HEK293T (cell line): ENCODE results near the gene VAMP2.

Experiments
- CTCF ChIA-PET: fragments of 350-600 bp; formaldehyde crosslinking; extraction: SDS; loops from one replicate; lab custom pipeline; 2021; ENCODE audit warnings: antibody characterized with exemption, inconsistent platforms; lab: Yijun Ruan, JAX
- POLR2A ChIA-PET: fragments of 350-600 bp; formaldehyde crosslinking; extraction: SDS; loops from one replicate; lab custom pipeline; 2020; ENCODE audit warnings: antibody characterized with exemption, inconsistent platforms; lab: Yijun Ruan, JAX
- DNase-seq: peaks from one replicate; pipeline ENCODE4 v3.0.0; 2012; ENCODE audit warnings: mixed read lengths; ENCODE audit errors: extremely low spot score
- ARNT ChIP-seq: fragments of 450-650 bp; IDR thresholded peaks from 2 replicates; pipeline ENCODE4 v1.6.1; 2017; ENCODE audit warnings: mild to moderate bottlenecking
- BHLHE40 ChIP-seq: fragments of 450-650 bp; IDR thresholded peaks from 2 replicates; pipeline ENCODE4 v1.6.1; 2016; ENCODE audit warnings: mild to moderate bottlenecking, moderate library complexity, borderline replicate concordance
- CTBP1 ChIP-seq: fragments of 450-650 bp; IDR thresholded peaks from 2 replicates; pipeline ENCODE4 v1.6.1; 2016; ENCODE audit warnings: borderline replicate concordance
- ELF4 ChIP-seq: fragments of 450-650 bp; IDR thresholded peaks from 2 replicates; pipeline ENCODE4 v1.6.1; 2017; ENCODE audit warnings: antibody characterized with exemption
- FOXA1 ChIP-seq: fragments of 450-650 bp; IDR thresholded peaks from 2 replicates; pipeline ENCODE4 v1.6.1; 2016; ENCODE audit warnings: mild to moderate bottlenecking
- FOXK2 ChIP-seq: fragments of 450-650 bp; IDR thresholded peaks from 2 replicates; pipeline ENCODE4 v1.6.1; 2016; ENCODE audit warnings: mild to moderate bottlenecking
- FOXM1 ChIP-seq: fragments of 450-650 bp; IDR thresholded peaks from 2 replicates; pipeline ENCODE4 v1.6.1; 2017; ENCODE audit warnings: mild to moderate bottlenecking, borderline replicate concordance
- HDGF ChIP-seq: fragments of 450-650 bp; IDR thresholded peaks from 2 replicates; pipeline ENCODE4 v1.6.1; 2017; ENCODE audit warnings: antibody characterized with exemption, borderline replicate concordance
- L3MBTL2 ChIP-seq: fragments of 450-650 bp; conservative IDR thresholded peaks from 2 replicates; pipeline ENCODE4 v1.6.1; 2016; ENCODE audit warnings: mild to moderate bottlenecking
- LEF1 ChIP-seq: fragments of 450-650 bp; IDR thresholded peaks from 2 replicates; pipeline ENCODE4 v1.6.1; 2017; ENCODE audit warnings: mild to moderate bottlenecking, borderline replicate concordance
- NFRKB ChIP-seq: fragments of 450-650 bp; IDR thresholded peaks from 2 replicates; pipeline ENCODE4 v1.6.1; 2016; ENCODE audit warnings: mild to moderate bottlenecking, moderate library complexity
- SP1 ChIP-seq: fragments of 450-650 bp; IDR thresholded peaks from 2 replicates; pipeline ENCODE4 v1.6.1; 2017
- SUZ12 ChIP-seq: fragments of 450-650 bp; IDR thresholded peaks from 2 replicates; pipeline ENCODE4 v1.6.1; 2016; ENCODE audit warnings: mild to moderate bottlenecking
- TARDBP ChIP-seq: fragments of 450-650 bp; IDR thresholded peaks from 2 replicates; pipeline ENCODE4 v1.6.1; 2016
- ZNF384 ChIP-seq: fragments of 450-650 bp; IDR thresholded peaks from 2 replicates; pipeline ENCODE4 v1.6.1; 2016
- TF ChIP-seq, protein P1 (sequence below): fragments of 450-650 bp; IDR thresholded peaks from 2 replicates; pipeline ENCODE4 v1.6.1; 2016

Gene VAMP2

DNA sequence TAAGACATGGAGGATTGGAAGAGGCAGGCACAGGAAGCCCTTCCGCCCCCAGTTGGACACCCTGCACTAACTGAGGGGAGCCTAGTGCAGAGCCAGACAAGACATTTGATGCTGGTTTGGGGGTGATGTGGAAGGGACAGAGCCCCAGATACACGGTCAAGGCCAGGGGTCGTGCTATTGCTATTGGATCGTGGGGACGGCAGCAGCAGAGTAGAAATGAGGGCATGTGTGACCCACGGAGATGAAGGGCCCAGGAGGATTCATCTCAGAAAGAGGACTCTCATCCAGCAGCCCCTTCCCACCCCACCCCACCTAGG lies 2.0 kb upstream of the VAMP2 start:
- DNase-seq = no peak
- ChIA-PET CTCF (interaction anchor here (1.3 kb wide), 1 partner anchor 91 kb away, joined by 4 read pairs; no protein-coding TSS in a partner anchor), POLR2A (interaction anchor here (1.2 to 1.9 kb wide), 4 partner anchors 9 to 84 kb away, joined by 5 to 31 read pairs (median 7); partner anchors contain the start of genes CTC1 and PFAS)
- TF ChIP-seq HDGF (no peak), CTBP1 (no peak), LEF1 (no peak), FOXA1 (no peak), NFRKB (no peak), ZNF384 (no peak), TARDBP (no peak), ELF4 (no peak), FOXK2 (no peak), SUZ12 (no peak)
- TF ChIP-seq, protein P1, sequence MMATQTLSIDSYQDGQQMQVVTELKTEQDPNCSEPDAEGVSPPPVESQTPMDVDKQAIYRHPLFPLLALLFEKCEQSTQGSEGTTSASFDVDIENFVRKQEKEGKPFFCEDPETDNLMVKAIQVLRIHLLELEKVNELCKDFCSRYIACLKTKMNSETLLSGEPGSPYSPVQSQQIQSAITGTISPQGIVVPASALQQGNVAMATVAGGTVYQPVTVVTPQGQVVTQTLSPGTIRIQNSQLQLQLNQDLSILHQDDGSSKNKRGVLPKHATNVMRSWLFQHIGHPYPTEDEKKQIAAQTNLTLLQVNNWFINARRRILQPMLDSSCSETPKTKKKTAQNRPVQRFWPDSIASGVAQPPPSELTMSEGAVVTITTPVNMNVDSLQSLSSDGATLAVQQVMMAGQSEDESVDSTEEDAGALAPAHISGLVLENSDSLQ = no peak

GRCh38 chr17:8163978-8164814 lies 1.4 kb upstream of the VAMP2 start:
- ChIA-PET POLR2A (interaction anchor here (1.2 to 1.9 kb wide), 5 partner anchors 9 to 84 kb away, joined by 5 to 31 read pairs (median 7); partner anchors contain the start of genes CTC1, PFAS and TMEM107), CTCF (interaction anchor here (1.3 kb wide), 1 partner anchor 91 kb away, joined by 4 read pairs; no protein-coding TSS in a partner anchor)
- DNase-seq = no peak
- TF ChIP-seq SUZ12 = no peak
- no peak for TF ChIP-seq FOXK2

GRCh38 chr17:8162997-8163977 lies 539 bp upstream of the VAMP2 start:
- POLR2A ChIA-PET = interaction anchor here (0.8 to 1.9 kb wide), 7 partner anchors 10 to 85 kb away, joined by 3 to 31 read pairs (median 5); partner anchors contain the start of genes CTC1, PFAS and TMEM107
- CTCF ChIA-PET = interaction anchor here (1.3 kb wide), 1 partner anchor 90 kb away, joined by 4 read pairs; no protein-coding TSS in a partner anchor
- TF ChIP-seq ARNT (no peak), L3MBTL2 (peak; percentile 79)
- peak; percentile 72 for DNase-seq

GRCh38 chr17:8161289-8162232 lies 1.2 kb downstream of the VAMP2 start:
- ChIA-PET POLR2A (interaction anchor here (0.9 to 2.6 kb wide), 5 partner anchors 8 to 134 kb away, joined by 3 to 12 read pairs (median 3); partner anchors contain the start of genes PER1 and SLC25A35), CTCF (no interaction called here)
- no peak for TF ChIP-seq HDGF
- TF ChIP-seq LEF1 = no peak
- no peak for TF ChIP-seq FOXA1
- TF ChIP-seq BHLHE40 = no peak
- no peak for TF ChIP-seq ZNF384
- TF ChIP-seq SP1 = no peak
- TF ChIP-seq FOXM1 = no peak
- no peak for TF ChIP-seq NFRKB
- TF ChIP-seq, protein P1 = no peak
- no peak for TF ChIP-seq TARDBP
- TF ChIP-seq ELF4 = no peak
- TF ChIP-seq L3MBTL2 = no peak
- TF ChIP-seq FOXK2 = no peak
- no peak for TF ChIP-seq ARNT
- no peak for TF ChIP-seq SUZ12
- no peak for TF ChIP-seq CTBP1
- DNase-seq = no peak

DNA sequence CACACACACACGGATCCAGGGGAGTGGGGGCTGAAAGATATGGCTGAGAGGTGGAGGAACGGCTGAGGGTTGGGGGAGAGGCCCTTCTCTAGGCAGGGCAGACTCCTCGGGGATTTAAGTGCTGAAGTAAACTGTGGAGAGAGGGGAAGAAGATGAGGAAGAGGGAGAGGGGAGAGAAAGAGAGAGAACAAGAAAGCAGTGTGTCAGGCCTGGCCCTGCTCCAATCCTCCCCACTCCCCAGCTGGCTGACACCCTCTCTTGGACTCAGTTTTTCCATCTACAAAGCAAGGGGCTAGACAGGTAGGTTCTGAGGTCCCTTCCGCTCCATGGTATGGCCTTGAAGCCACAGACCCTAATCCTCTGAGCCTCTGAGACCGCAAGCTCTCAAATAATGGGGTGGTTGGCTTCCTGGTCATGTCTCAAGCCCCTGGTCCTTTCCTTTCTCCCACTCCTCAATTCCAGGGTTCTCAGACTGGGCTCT lies 2.0 kb downstream of the VAMP2 start:
- no peak for DNase-seq
- no peak for TF ChIP-seq SP1
- TF ChIP-seq NFRKB = no peak
- TF ChIP-seq L3MBTL2 = no peak
- no peak for TF ChIP-seq FOXM1
- no peak for TF ChIP-seq ZNF384
- TF ChIP-seq, protein P1 = no peak
- no peak for TF ChIP-seq TARDBP
- TF ChIP-seq ELF4 = no peak
- TF ChIP-seq FOXK2 = no peak
- no peak for TF ChIP-seq ARNT
- TF ChIP-seq BHLHE40 = no peak
- no peak for TF ChIP-seq SUZ12
- TF ChIP-seq HDGF = no peak
- TF ChIP-seq LEF1 = no peak
- no peak for TF ChIP-seq CTBP1
- TF ChIP-seq FOXA1 = no peak
- POLR2A ChIA-PET = interaction anchor here (0.9 to 2.6 kb wide), 5 partner anchors 9 to 134 kb away, joined by 3 to 12 read pairs (median 3); partner anchors contain the start of genes PER1 and SLC25A35
- CTCF ChIA-PET = no interaction called here
